SK-N-MC (cell line): ENCODE data around the gene KLK11.

ENCODE experiments used
- EZH2 ChIP-seq: fragments of 200-600 bp; sonication (generic); IDR thresholded peaks from one replicate; pipeline ENCODE4 v1.6.1; 2017; ENCODE audit warnings: antibody characterized with exemption
- POLR2AphosphoS5 ChIP-seq: IDR thresholded peaks from 2 replicates; pipeline ENCODE4 v1.6.1; 2012; ENCODE audit warnings: mild to moderate bottlenecking, low read depth, low read length, borderline replicate concordance

GRCh38 chr19:51031880-51032225 lies 5.4 kb upstream of the KLK11 start:
- TF ChIP-seq POLR2AphosphoS5 (no peak), EZH2 (no peak)
